HG03135 (cell line): ENCODE measurements around the gene NSUN7.
"Not testable (repeated sequence)": the region's sequence is repeated elsewhere in the genome, so short reads cannot be mapped to it uniquely, and the experiment has no call there.

Experiments used
- ATAC-seq: cut with Tn5 transposase; IDR thresholded peaks from one replicate; pipeline ENCODE4 v1.9.1; 2021; ENCODE audit warnings: mild to moderate bottlenecking, moderate library complexity; ENCODE audit not compliant: unreplicated experiment

The NSUN7 gene

DNA sequence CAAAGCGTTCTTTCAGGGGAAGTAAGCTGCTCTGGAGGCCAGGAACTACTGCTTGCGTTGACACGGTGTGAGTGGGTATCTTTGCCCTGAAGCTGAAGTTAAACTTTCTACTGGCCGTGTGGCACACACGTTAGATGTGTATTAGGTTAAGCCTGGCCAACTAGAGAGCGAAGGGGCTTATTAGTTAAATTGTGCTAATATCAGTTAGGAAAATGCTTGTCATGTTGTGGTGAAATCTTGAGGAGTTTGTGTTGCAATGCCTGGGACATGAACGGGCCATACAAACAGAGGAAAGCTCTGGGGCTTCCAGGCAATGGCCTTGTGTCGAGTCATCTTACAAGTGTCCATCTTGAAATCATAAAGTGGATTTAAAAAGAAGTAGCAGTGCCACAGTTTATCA, 62.6 kb downstream of the NSUN7 start:
- ATAC-seq = no peak

DNA sequence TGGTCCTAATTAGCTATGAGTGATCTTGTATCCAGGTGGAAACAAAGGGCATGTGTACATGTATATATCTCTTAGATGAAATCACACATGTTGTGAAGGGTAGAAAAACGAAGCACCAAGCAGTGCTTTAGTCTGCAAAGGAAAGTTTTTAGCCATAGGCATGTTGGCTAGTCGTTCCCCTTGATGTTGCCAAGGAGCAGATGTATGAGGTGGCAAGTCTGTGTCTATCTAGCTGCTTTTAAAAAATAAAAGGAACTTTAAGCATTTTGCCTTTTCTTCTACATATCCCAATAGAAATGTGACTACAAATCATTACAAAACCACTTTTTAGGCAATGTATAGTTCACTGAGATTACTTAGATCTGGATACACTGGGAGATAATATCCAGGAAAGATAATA, 63.1 kb downstream of the NSUN7 start:
- no peak for ATAC-seq

DNA sequence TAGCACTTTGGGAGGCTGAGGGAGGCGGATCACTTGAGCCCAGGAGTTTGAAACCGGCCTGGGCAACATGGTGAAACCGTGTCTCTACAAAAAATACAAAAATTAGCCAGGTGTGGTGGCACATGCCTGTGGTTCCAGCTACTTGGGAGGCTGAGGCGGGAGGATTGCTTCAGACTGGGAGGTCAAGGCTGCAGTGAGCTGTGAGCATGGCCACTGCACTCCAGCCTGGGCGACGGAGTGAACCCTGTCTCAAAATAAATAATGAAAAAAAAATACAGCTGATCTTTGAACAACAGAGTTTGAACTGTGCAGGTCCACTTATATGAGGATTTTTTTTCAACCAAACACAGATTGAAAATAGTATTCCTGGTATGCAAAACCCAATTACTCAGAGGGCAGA, 67.4 kb downstream of the NSUN7 start:
- ATAC-seq = not testable (repeated sequence)

DNA sequence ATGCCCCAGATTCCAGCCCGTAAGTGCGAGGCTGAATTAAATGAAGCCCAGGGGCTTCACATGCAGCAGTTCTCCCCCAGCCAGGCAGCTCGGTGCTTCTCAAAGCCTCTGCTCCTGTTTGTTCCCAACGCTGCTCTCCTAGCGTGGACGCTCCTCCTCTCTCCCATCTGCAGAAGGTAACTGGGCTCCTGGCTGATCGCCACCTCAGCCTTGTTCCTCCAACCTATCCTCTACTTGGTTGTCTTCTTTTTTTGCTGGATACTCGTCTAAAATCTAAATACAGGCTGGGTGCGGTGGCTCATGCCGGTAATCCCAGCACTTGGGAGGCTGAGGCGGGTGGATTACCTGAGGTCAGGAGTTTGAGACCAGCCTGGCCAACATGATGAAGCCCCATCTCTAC, 70.3 kb downstream of the NSUN7 start:
- no peak for ATAC-seq

DNA sequence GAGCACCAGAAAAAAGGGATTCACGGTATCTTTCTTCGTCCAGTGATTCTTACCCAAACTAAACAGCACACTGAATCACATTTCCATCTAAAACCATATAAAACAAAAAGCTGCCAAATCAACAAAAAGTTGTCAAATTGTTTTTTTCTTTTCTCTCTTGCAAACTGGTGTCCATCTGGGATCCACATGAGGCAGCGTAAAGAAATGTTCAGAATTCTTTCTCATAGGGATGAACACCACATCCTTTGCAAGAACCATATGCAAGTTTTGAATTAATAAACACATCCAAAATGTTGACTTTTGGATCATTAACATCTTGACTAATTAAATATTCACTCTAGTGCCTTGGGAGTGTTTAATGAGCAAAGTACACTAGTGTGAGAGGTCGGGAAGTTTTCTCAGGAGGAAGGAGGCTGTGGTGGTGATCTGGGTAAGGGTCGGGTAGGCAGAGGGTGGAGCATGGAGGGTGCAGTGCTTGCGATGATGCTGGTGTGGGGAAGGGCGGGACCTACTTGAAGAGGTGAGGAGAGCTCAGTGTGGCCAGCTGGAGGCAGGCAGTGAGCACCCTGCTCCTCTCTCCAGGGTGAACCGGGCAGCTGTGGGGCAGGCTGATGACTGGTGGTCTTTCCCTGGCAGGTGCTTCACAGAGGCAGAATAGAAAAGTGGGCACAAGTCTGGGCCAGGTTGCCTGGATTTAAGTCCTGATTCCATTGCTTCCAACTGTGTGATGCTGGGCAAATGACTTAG, 72.8 kb downstream of the NSUN7 start:
- ATAC-seq = no peak

DNA sequence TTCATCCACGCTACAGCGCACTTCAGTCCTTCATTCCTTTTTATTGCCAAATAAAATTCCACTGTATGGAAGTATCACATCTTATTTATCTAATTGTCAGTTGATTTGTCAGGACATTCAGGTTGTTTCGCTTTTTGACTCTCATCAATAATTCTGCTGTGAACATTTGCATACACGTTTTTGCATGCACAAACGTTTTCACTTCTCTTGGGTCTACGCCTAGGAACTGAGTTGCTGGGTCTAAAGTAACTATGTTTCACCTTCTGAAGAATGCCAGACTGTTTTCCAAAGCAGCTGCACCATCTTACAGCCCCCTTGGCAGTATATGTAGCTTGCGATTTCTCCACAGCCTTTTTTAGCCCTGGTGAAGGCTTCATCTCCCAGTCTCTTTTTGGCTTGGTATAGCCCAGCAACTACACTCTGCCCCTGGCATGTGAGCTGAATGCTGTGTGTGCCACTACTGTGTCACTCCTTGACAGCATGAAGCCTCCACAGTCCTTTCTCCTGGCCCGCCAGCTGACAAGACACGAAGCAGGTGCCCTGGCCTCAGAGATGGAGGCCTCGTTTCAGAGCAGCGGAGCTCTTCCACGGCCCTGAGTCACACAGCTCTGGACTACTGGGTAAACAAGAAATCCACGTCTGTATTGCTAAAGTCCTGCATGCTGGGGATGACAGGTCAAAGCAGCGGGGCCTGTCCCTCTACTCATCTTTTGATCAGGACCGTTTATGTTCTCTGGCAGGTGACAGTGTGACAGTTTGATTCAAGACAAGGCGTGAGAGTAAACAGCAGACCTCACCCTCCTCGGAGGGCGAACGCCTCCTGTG, 75.5 kb downstream of the NSUN7 start:
- no peak for ATAC-seq

DNA sequence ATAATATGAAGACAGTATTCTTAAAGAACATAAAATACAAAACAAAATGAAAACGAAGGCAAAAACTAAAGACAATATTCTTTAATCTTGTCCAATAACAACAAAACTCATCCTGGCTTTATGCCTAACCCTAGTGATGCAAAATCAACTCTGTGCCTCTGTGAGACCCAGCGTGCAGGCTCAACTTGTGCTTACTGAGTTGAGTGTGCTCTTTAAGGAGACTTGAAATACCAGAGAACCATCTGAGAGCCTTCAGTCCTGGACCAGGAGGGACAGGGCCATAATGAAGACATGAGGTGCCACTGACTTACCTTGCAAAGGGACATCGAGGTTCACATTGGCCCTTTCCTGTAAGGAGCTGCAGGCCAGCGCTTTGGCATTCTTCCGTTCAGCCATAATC, 77.1 kb downstream of the NSUN7 start:
- no peak for ATAC-seq

DNA sequence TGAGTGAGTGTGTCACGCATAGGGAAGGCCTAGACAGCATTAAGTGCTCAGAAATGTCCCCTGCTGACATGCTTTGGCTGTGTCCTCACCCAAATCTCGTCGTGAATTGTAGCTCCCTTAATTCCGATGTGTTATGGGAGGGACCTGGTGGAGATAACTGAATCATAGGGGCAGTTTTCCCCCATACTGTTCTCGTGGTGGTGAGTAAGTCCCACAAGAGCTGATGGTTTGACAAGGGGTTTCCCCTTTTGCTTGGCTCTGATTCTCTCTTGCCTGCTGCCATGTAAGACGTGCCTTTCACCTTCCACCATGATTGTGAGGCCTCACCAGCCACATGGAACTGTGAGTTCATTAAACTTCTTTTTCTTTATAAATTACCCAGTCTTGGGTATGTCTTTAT, 78.0 kb downstream of the NSUN7 start:
- ATAC-seq = no peak

DNA sequence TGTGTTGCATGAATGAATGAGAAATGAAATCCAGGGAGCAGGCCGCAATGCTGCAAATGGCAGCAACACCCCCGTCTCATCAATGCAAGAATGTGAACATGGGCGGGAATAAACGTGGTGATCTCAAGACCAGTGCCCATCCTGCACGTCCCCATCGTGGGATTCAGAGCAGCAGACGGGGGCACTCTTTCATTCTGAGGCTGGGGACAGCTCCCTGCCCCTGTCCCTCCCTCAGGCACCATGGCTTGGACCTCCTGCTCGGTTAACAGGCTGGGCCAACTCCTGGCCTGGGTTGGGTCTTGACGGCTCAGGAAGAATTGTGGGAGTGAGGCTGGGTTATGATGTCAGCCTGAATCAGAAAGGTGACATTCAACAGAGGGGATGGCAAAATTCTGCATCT, 78.9 kb downstream of the NSUN7 start:
- ATAC-seq = no peak

DNA sequence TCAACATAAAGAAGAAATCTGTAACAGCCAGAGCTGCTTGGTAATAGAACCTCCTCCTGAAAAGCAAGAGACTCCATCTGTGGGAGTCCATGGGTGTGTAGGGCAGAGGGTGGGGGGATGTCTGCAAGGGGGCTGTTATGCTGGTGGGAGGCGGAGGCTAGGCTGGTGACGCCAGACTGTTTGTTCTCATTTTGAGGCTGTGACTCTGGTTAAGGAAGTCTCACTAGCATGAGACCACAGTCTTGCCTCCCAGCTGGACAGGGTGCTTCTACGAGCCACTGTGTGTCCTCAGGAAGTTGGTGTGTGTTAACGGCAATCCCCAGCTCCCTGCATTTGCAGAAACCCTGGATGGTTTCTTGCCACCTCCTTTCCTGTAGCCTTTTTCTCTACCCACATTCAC, 79.8 kb downstream of the NSUN7 start:
- ATAC-seq = no peak

DNA sequence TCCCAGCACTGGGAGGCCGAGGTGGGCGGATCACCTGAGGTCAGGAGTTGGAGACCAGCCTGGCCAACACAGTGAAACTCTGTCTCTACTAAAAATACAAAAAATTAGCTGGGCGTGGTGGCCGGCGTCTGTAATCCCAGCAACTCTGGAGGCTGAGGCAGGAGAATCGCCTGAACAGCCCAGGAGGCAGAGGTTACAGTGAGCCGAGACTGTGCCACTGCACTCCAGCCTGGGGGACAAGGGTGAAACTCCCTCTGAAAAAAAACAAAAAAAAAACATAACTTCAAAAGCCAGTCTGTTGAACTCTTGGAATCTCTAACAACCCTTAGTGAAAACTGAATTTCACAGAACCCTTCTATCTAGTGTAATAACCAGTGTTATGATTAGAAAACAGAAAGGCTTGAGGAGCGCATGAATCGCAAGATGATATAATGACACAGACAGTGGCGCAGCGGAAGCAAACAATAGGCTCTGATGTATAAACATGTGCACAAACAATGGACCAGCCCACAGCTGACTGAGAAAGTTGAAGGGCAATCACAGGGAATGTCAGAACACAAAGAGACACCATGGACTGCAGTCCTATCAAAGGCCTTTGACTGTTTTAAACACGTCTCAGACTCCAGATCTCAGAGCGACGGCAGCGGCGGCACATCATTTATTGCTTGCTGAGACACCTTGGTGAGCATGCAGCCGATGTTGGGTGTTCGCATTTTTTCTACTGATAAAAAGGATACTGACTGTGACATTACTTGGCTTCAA, 81.6 kb downstream of the NSUN7 start:
- ATAC-seq = no peak

DNA sequence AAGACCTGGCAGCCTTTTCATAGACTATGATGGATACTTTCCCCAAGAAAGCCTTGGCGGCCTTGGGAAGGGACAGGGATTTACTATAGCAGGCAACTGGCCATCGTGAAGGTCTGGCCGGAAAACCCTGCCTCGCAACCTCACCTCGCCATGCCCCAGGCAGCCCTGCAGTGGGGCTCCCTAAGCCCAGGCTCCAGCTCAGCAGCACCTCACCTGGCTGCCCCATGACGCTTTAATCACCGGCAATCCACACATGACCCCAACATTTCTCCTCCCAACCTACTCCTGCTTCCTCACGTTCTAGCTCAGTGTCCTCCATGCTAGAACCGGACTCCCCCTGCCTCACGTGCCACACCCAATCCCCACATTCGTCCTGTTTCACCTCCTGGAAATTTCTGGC, 82.4 kb downstream of the NSUN7 start:
- no peak for ATAC-seq

DNA sequence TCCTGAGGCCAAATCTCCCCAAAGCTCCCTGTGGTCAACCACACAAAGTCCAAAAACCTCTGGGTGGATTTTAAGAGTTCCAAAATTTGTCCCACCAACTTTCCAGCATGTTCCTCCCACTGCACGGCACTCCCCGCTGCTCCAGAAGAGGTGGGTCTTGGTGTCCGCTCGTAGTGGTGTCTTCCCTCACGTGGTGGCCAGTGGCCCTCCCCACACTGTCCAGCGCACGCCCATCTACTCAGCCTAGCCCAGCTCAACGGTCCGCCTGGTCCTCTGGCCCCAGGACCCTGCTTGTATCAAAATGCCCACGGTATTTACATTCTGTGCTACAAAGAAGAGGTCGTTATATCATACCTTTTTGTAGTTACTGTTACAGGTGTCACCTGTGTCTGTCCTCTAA, 83.5 kb downstream of the NSUN7 start:
- no peak for ATAC-seq

DNA sequence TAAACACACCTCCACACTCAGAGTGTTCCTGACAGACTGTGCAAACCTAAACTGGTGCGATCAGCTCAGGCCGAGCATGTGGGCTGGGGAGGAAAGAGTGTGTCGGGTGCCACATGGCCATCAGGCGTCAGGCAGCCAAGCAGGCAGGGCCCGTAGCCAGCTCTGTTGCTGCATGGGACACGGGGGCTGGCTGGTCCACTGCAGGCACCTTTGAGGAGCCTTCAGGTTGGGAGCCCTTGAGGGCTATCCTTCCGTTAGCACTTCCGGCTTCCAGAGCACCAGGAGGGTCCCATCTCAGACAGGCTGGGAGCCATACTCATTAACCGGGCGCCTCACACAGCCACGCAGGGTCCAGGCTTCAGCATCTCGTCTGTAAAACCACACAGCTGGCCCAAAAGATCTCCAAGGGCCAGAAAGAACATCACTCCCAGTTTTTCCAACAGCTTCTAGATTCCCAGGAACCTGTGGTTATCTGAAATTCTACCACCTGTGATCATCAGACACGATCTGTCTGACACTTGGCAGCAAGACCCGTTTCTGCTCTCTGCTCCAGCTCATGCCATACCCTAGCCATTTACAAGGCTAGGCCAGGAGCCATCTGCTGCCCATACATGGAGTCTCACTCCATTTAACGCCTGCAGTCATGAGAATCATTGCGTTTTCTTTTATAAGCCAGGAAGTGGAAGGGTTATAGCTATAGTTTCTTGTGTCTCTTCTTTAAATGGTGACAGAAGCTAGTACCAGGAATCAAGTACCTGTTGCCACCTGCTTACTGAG, 87.5 kb downstream of the NSUN7 start:
- ATAC-seq = no peak

DNA sequence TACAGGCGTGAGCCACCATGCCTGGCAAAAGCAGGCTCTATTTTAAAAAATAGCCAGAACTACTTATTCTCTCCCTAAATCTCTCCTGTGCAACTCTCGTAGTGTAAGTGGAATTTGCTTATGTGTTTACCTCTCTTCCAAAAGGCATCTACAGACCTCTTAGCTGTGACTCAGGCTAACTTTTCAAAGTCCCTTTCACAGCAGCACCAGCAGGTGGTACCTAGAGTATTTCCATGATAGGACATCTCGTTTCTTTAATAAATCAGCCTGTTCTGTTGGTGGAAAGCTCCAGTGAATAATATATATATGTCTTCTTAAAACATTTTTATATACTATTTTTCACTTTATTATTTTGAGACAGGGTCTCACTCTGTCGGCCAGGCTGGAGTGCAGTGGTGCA, 89.0 kb downstream of the NSUN7 start:
- no peak for ATAC-seq

DNA sequence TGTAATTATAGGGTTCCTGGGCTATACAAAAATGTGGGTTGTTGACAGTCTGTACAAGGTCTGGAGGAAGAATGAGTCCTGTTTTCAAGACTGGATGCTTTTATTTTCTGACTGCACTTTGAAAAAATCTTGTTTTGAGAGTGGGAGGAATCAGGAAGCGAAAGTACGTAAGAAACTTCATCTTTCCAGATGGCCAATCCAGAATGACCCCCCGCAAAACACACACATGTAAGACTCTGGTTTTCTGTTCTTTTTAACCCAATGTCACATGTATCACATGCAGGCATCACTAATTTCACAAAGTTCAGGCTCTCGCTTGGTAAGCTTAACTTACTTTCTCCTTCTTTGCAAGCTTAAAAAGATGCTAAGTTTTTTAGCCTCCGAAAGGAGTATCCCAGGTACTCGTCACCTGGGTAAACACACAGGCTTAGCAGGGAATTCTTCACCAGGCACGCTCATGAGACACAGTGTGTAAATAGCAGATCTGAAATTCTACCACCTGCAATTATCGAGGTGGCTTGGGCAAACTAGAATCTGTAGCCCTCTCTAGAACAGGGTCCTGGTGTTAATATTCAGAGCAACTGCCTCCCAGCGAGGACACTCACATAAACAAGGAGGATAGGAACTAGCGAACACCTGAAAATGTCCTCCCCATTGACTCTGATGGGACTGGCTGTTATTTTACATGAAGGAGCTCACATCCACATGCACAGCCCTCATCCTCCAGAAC, 90.7 kb downstream of the NSUN7 start:
- peak; percentile 35 for ATAC-seq

DNA sequence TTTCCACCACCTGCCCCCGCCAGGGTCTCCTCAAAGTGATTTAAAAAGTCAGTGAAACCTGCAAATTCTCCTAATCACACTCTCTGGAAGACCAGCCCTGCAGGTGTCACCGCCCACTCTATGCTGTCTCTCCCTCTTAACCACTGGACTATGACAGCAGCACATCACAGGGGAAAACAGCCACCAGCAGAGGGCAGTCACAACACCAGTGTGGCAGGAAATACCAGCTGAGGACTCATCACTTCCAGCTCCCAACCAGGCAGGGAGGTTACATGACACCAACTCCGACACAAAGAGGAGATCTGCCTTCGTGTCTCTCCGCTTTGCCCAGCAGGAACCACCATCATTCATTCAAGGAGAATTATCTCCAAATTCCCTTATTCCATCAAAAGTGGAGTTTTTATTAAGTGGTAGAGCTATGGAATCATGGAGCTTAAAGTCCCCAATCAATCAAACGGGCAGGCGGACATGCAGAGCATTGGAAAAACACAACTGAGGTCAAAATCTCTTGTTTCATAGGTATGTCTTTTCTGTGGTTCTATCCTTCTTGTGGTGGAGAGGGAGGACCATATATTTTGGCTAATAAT, 91.3 kb downstream of the NSUN7 start:
- ATAC-seq = peak; percentile 72

DNA sequence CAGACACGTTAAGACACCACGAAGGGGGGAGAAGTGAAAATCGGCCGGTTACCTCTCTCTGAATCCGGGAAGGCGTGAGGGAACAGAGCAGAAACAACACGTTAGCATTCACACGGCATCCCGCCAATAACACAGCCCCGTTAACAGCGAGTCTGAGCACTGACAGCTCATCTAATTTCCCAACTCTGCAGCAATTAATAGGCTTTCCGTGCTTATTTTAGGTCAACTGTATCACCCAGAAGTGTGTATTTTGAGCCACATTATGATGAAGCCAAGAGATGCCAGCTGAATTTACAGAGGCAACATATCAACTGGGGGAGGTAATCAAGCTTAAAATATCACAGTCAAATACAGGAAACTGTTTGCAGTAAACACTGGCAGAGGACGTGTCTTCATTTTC, 92.6 kb downstream of the NSUN7 start:
- no peak for ATAC-seq

DNA sequence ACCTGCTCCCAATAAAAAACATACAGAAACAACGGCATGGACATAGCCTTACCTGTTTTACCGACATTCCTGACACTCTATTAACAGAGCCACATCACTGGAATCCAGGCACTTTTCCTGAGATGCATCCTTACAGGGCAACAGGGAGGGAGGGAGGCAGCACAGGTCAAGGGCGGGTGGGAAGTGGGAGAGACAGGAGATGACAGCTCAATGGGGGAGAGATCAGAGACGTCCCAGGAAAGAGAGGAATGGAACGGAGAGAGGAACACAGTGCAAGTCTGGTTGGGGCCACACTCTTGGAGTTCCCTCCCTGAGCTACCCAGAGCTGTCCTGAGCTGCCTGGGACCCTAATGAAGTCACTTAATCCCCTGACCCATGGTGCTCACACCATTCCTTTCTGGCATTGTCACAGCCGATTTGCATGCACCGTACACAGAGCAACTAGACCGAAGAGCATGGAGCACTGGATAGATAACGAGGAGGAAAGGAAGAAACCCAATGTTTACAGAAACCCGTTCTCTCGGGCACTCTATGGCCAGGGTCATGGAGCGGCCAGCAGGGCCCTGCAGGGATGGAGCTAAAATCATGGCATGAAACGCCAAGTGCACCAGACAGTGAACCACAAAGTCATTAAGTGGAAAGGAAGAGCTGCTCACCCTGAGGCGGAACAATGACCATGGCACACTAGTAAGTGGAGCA, 93.1 kb downstream of the NSUN7 start:
- no peak for ATAC-seq
